IPS-18c (cell line): ENCODE results near the gene MRPS31.
A peak's percentile ranks its signal among the peaks of the same experiment; 100 is the strongest.
"Not testable (repeated sequence)": the region's sequence is repeated elsewhere in the genome, so short reads cannot be mapped to it uniquely, and the experiment has no call there.

Experiments
- H3K4me3 ChIP-seq: 2 replicates; pipeline ENCODE4 v1.7.0; 2013; ENCODE audit warnings: low read depth, mild to moderate bottlenecking, low read length, moderate library complexity; ENCODE audit not compliant: insufficient read depth
- H3K9me3 ChIP-seq: one replicate; pipeline ENCODE4 v1.6.1; 2013; ENCODE audit warnings: mild to moderate bottlenecking, low read length, moderate library complexity; ENCODE audit not compliant: control insufficient read depth, insufficient read depth

MRPS31 gene

GRCh38 chr13:40728595-40728994 is 42.4 kb downstream of the MRPS31 start:
- Histone ChIP-seq H3K4me3 (no peak overlapping the region), H3K9me3 (no peaks in the 10 kb centered on the region)

- H3K9me3 ChIP-seq, H3K4me3 ChIP-seq: not testable (repeated sequence)
Observed at GRCh38 chr13:40714433-40714832, 56.6 kb downstream of the MRPS31 start.

- Histone ChIP-seq H3K4me3 (no peak overlapping the region), H3K9me3 (peaks cover 2% of the 10 kb centered on the region)
Observed at GRCh38 chr13:40706439-40706838, 64.6 kb downstream of the MRPS31 start.

DNA sequence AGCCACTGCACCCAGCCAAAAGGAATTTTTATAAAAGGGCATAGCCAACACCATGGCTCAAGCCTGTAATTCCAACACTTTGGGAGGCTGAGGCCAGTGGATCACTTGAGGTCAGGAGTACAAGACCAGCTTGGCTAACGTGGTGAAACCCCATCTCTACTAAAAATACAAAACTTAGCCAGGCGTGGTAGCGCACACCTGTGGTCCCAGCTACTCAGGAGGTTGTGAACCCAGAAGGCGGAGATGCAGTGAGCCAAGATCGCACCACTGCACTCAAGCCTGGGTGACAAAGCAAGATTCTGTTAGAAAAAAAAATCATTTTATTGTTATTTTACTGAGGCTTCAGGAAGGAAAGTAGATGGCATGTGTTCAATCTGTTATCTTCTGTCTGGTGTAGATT is 73.3 kb downstream of the MRPS31 start:
- H3K9me3 ChIP-seq: no peaks in the 10 kb centered on the region
- no peak overlapping the region for H3K4me3 ChIP-seq

DNA sequence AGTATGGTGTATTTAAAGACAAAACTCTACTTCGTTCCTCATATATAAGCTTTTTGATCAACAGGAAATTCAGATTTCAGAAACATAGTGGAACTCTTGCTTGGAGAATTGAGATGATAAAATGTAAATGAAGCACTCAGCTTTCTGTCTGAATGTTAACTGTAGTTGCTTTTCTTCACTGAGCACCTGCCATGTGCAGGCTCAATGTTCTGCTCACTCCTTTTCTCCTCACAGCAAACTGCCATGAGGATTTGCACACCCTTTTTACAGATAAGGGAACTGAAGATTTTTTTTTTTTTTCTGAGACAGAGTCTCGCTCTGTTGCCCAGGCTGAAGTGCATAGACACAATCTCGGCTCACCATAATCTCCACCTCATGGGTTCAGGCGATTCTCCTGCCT is 76.6 kb downstream of the MRPS31 start:
- Histone ChIP-seq H3K4me3 (no peak overlapping the region), H3K9me3 (peaks cover 2% of the 10 kb centered on the region)

DNA sequence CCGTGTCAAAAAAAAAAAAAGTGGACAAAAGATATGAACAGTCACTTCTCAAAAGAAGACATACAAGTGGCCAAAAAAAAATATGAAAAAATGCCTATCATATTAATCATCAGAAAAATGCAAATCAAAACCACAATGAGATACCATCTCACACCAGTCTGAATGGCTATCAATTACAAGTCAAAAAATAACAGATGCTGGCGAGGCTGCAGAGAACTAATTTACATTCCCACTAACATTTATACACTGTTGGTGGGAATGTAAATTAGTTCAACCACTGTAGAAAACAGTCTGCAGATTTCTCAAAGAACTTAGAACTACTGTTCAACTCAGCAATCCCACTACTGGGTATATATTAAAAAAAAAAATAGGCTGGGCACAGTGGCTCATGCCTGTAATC is 78.0 kb downstream of the MRPS31 start:
- H3K9me3 ChIP-seq: peaks cover 2% of the 10 kb centered on the region
- no peak overlapping the region for H3K4me3 ChIP-seq

DNA sequence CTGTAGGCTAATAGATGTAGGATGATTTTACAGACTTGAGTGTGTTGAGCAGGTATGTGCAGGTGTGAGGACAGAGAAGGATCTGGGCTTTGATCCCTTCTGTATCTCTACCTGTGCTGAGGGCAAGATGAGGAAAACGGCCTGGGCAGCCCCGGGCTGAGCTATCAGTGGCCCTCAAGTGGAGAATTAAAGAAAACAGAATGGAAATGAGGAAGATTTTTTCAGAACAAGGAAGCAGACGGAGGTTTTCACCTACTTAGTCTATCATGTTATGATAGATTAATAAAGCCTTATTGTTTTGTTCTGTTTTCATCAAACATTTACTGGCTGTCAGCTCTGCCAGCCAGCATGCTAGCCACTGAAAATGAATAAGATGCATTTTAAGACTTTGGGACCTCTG is 82.2 kb downstream of the MRPS31 start:
- Histone ChIP-seq H3K4me3 (no peak overlapping the region), H3K9me3 (peaks cover 2% of the 10 kb centered on the region)

GRCh38 chr13:40682449-40683240 is 88.3 kb downstream of the MRPS31 start:
- H3K4me3 ChIP-seq: no peak overlapping the region
- H3K9me3 ChIP-seq: no peaks in the 10 kb centered on the region

DNA sequence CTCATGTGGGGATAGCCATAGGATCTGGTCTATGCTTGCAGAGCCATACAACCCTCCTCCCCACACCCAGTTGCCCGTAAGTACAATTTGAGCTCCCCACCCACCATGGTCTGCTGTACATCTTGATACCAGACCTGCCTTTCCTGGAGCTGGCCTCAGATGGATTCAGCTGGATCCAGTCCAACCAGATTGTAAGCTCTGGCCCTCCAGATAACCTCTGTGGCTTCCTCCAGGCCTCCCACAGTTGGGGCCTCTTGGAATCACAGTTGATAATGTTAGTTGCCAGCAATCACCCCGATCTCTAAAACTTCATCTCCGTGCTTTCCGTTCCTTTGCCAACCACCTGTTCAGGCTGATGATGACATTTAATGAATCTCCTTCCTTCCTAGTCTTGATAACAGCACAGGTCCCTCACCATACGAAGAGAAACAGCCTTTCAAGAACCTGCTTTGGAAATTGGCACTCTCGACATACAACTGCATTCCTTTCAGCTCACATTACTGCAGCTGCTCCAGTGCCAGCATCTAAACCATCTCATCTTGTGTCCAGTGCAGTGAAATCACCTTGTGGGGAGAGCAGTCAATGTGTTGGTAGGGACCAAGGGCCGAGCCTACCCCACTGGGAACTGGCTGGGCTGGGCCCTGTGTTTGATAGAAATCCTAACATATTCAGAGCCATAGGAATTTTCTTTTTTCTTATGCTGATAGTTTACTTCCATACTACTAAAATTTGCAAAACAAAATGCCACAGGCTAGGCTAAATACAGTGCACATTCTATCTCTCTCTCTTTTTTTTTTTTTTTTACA is 89.4 kb downstream of the MRPS31 start:
- Histone ChIP-seq H3K4me3 (peak overlapping the region; percentile 12; the same call in 1 of the 2 replicates), H3K9me3 (no peaks in the 10 kb centered on the region)

DNA sequence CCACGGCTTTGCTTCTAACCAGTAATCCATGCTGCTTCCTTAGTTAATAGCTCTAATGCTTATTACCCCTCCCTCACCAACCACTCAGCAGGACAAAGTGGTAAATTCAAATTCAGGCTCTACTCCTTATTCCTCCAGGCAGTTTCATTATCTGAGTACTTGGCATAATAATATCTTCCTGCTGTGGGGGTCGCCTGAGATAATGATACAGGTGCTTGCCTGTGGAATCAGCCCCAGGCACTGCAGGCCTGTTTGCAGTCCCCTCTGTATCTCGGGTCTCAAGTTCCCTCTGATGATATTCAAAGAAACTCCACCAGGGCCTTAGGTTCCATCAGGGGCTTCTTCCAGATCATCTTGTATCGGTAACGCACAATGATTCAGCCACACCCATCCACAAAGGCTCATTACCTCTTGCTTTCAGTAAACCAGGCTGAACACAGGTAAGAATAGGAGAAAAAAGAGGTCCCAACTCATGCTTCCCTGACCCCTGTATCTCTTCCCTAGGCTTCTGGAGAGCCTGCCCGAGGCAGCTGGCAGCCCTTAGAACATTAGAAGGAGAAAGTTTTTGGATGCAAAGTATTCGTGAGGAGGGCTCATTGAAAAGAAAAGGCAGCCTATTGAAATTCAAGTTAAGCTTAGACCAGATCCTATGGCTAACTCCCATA is 90.2 kb downstream of the MRPS31 start:
- Histone ChIP-seq H3K9me3 (no peaks in the 10 kb centered on the region), H3K4me3 (no peak overlapping the region; the same call in 1 of the 2 replicates)

- no peaks in the 10 kb centered on the region for H3K9me3 ChIP-seq
- no peak overlapping the region for H3K4me3 ChIP-seq
Observed at GRCh38 chr13:40679480-40679985, 91.5 kb downstream of the MRPS31 start.
